Measurements from ENCODE around the gene NTM. TPM values are rescaled to one million over a fixed set of nuclear protein-coding genes. Genes with fewer than 3 reads are reported as not detected.

NTM gene
- total RNA-seq, 1 donor from 2014 or later, result 82.7 TPM

DNA sequence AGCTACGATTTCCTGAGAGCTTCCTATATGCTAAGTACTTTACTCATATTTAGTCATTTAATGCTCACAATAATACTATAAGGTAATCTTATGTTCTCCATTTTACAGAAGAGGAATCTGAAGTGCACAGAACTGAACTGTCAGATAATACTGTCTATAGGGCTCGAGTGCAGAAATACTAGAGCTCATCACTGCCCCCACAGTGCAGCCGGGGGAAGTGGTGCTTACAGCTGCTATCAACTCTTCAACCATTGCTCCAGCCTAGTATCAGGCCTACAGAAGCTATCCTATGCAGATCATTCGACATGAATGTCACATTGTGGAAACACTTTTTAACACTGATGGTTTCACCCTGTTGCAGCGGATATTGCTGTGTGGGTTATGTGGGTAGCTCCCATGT lies 929.9 kb downstream of the NTM start:
- Mint-ChIP-seq H3K36me3 (ENCODE audit: unreplicated experiment) (no peaks in the 10 kb centered on the region), H3K4me1 (ENCODE audit: unreplicated experiment) (no peaks in the 10 kb centered on the region), H3K9me3 (ENCODE audit: unreplicated experiment) (no peaks in the 10 kb centered on the region), H3K4me3 (ENCODE audit: unreplicated experiment) (no peak overlapping the region), H3K27me3 (ENCODE audit: unreplicated experiment) (no peaks in the 10 kb centered on the region), H3K27ac (ENCODE audit: unreplicated experiment) (no peak overlapping the region)
- TF ChIP-seq, protein P1, sequence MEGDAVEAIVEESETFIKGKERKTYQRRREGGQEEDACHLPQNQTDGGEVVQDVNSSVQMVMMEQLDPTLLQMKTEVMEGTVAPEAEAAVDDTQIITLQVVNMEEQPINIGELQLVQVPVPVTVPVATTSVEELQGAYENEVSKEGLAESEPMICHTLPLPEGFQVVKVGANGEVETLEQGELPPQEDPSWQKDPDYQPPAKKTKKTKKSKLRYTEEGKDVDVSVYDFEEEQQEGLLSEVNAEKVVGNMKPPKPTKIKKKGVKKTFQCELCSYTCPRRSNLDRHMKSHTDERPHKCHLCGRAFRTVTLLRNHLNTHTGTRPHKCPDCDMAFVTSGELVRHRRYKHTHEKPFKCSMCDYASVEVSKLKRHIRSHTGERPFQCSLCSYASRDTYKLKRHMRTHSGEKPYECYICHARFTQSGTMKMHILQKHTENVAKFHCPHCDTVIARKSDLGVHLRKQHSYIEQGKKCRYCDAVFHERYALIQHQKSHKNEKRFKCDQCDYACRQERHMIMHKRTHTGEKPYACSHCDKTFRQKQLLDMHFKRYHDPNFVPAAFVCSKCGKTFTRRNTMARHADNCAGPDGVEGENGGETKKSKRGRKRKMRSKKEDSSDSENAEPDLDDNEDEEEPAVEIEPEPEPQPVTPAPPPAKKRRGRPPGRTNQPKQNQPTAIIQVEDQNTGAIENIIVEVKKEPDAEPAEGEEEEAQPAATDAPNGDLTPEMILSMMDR (IDR thresholded peaks at IDR 0.05), result peak; percentile 42
- DNase-seq (ENCODE audit: extremely low spot score, unreplicated experiment), result no peak

DNA sequence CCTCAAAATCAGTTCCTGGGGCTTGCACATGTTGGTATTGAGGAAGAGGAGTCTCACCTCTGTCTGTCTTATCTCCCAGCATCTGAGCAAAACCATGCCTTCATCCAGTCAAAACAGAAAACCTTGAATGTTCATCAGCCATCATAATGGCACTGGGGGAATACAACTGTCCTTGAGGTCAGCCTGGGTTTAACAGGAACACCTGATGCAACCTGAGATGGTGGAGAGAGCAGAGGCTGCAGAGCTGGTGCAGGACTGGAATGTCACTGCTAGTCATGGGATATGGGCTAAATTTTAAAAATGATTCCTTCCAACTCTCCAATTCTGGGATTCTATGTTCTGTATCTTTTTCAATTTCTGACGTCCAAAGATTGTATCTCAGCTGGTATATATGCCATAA lies 931.0 kb downstream of the NTM start:
- TF ChIP-seq, protein P1 (IDR thresholded peaks at IDR 0.05), result no peak
- Mint-ChIP-seq H3K36me3 (ENCODE audit: unreplicated experiment) (no peaks in the 10 kb centered on the region), H3K4me3 (ENCODE audit: unreplicated experiment) (no peak overlapping the region), H3K4me1 (ENCODE audit: unreplicated experiment) (no peaks in the 10 kb centered on the region), H3K27me3 (ENCODE audit: unreplicated experiment) (no peaks in the 10 kb centered on the region), H3K9me3 (ENCODE audit: unreplicated experiment) (no peaks in the 10 kb centered on the region), H3K27ac (ENCODE audit: unreplicated experiment) (no peak overlapping the region)
- DNase-seq (ENCODE audit: extremely low spot score, unreplicated experiment), result no peak

DNA sequence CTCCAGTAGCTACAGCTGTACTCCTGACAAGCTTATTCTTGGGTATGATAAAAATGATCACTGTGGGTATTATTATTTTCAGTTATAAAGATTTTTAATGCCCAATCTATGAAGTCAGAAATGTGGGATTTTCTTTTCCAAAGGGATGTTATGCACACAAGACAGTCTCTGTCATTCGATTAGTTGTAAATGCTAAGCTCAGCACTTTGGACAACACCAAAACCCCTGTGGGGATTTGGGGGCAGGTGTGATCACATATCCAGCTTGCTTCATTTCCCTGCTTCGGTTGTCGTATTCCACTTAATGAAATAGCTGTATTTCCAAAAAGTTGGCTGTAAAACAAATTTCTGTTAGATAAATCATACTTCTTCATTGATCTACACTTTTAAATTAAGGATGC lies 931.5 kb downstream of the NTM start:
- TF ChIP-seq, protein P1 (IDR thresholded peaks at IDR 0.05), result no peak
- Mint-ChIP-seq H3K27ac (ENCODE audit: unreplicated experiment) (no peak overlapping the region), H3K4me1 (ENCODE audit: unreplicated experiment) (no peaks in the 10 kb centered on the region), H3K27me3 (ENCODE audit: unreplicated experiment) (no peaks in the 10 kb centered on the region), H3K36me3 (ENCODE audit: unreplicated experiment) (no peaks in the 10 kb centered on the region), H3K4me3 (ENCODE audit: unreplicated experiment) (no peak overlapping the region), H3K9me3 (ENCODE audit: unreplicated experiment) (no peaks in the 10 kb centered on the region)
- DNase-seq (ENCODE audit: extremely low spot score, unreplicated experiment), result no peak

DNA sequence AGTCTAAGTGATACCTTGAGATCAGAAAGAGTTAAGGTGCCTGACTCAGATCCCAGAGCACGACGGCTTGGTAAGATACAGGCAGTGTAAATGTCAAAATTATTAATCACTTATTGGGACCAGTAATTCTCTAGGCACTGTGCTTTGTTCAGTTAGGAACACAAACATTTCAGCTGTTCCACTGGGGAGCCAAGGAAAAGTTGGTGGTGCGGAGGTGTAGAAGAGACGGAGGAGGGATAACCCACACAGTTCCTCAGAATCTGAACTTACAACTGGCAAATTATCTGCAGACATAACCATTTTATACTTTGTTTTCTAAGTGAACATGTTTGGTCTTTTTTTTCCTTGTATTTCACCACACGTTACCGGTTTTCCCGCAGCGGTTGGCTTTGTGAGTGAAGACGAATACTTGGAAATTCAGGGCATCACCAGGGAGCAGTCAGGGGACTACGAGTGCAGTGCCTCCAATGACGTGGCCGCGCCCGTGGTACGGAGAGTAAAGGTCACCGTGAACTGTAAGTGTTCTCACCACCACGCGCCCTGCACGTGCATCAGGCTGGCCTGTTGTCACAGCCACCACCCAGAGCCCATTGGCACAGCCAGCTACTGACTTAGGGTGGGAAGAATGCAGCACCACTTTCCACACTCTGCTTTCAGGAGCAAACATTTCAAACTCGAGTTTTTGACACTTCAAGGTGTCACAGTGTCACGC lies 937.0 kb downstream of the NTM start:
- Mint-ChIP-seq H3K36me3 (ENCODE audit: unreplicated experiment) (no peaks in the 10 kb centered on the region), H3K9me3 (ENCODE audit: unreplicated experiment) (no peaks in the 10 kb centered on the region), H3K27ac (ENCODE audit: unreplicated experiment) (no peak overlapping the region), H3K27me3 (ENCODE audit: unreplicated experiment) (no peaks in the 10 kb centered on the region), H3K4me3 (ENCODE audit: unreplicated experiment) (no peak overlapping the region), H3K4me1 (ENCODE audit: unreplicated experiment) (peaks cover 3% of the 10 kb centered on the region)
- no peak for DNase-seq (ENCODE audit: extremely low spot score, unreplicated experiment)
- TF ChIP-seq, protein P1 (IDR thresholded peaks at IDR 0.05), result no peak

DNA sequence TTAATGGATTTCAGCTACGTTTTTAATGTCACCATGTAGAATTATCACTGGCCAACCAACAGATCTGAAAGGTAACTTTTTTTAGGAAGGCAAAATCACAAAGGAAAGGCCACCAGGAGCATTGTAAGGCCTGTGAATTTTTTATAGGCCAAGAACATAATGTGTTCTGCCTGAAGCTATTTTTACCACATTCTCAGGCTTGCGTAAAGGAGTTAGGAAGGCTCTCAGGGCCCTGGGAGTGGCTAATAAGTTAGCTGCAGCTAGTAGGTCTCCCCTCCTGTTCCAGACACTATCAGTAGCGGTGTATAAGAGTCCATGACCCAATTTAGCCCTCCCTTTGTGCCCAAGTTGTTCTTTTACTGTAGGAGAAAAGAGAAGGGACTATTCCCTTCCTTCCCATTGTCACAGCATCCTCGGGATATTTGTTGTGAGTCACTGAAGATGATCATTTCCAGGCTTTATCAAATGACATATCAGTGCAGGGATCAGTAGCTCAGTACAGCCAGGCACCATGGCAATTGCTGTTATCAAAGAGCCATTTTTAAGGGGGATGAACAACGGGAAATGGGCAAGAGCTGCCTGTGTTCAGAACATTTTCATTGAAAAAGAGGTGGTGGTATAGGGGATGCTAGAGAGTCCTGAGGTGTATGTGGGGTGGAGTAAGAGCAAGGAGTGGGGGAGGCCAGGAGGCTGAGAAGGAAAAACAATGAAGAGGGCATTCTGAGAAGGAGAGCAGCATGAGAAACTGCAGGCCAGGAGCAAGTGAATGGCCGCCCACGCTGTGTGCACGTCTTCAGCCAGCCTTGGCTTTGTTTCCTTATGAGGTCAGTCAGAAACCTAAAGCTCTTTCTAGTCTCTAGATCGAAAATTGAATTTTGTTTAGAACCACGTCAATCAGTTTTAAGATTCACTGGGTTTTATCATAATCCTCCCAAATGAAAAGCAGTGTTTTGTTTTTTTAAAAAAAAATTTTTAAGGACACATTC lies 940.3 kb downstream of the NTM start:
- DNase-seq (ENCODE audit: extremely low spot score, unreplicated experiment), result no peak
- Mint-ChIP-seq H3K27me3 (ENCODE audit: unreplicated experiment) (no peaks in the 10 kb centered on the region), H3K27ac (ENCODE audit: unreplicated experiment) (no peak overlapping the region), H3K4me3 (ENCODE audit: unreplicated experiment) (no peak overlapping the region), H3K4me1 (ENCODE audit: unreplicated experiment) (peaks cover 8% of the 10 kb centered on the region), H3K9me3 (ENCODE audit: unreplicated experiment) (no peaks in the 10 kb centered on the region), H3K36me3 (ENCODE audit: unreplicated experiment) (peaks cover 3% of the 10 kb centered on the region)
- TF ChIP-seq, protein P1 (IDR thresholded peaks at IDR 0.05), result no peak

Measured in osteocyte (in vitro differentiated cells).